Right kidney (tissue), 9 donors: ENCODE measurements around the gene TAS2R40.
"Not testable (repeated sequence)": the region's sequence is repeated elsewhere in the genome, so short reads cannot be mapped to it uniquely, and the experiment has no call there.

Experiments
- DNase-seq: peaks from one replicate; pipeline ENCODE4 v3.0.0-alpha.2; 2016
- long read RNA-seq, 8 donors: transcript quantifications; one replicate each; lab custom pipeline, GENCODE V29; 2026

Gene TAS2R40
- long read RNA-seq, donor 1: 0 reads
- long read RNA-seq, donor 2: 0 reads
- long read RNA-seq, donor 3: 0 reads
- long read RNA-seq, donor 4: 0 reads
- long read RNA-seq, donor 5: 0 reads
- long read RNA-seq, donor 6: 0 reads
- long read RNA-seq, donor 7: 0 reads
- long read RNA-seq, donor 8: 0 reads

- DNase-seq: no peak
Measured at GRCh38 chr7:143221737-143222136, at the start of gene TAS2R40. TAS2R40 (plus strand) TSS chr7:143222037; CDS start chr7:143222079, 42 bp downstream.

GRCh38 chr7:143172354-143172753 lies 49.5 kb upstream of the TAS2R40 start:
- no peak for DNase-seq

GRCh38 chr7:143176128-143176527 lies 45.7 kb upstream of the TAS2R40 start:
- no peak for DNase-seq

GRCh38 chr7:143177374-143178119 lies 44.3 kb upstream of the TAS2R40 start:
- no peak for DNase-seq

- not testable (repeated sequence) for DNase-seq
Measured at GRCh38 chr7:143180771-143181170, 41.1 kb upstream of the TAS2R40 start.

GRCh38 chr7:143181349-143181748 lies 40.5 kb upstream of the TAS2R40 start:
- DNase-seq: no peak

GRCh38 chr7:143183024-143183423 lies 38.8 kb upstream of the TAS2R40 start, which contains the start of gene TAS2R39:
TAS2R39 (plus strand) TSS chr7:143183419; CDS start chr7:143183419, 0 bp downstream.
- no peak for DNase-seq

- no peak for DNase-seq
Measured at GRCh38 chr7:143185551-143185950, 36.3 kb upstream of the TAS2R40 start.

- DNase-seq: no peak
Measured at GRCh38 chr7:143188994-143189393, 32.8 kb upstream of the TAS2R40 start.

GRCh38 chr7:143193880-143194279 lies 28.0 kb upstream of the TAS2R40 start:
- DNase-seq: no peak

GRCh38 chr7:143199040-143199439 lies 22.8 kb upstream of the TAS2R40 start:
- no peak for DNase-seq

- DNase-seq: no peak
Measured at GRCh38 chr7:143202161-143202560, 19.7 kb upstream of the TAS2R40 start.

GRCh38 chr7:143203386-143203785 lies 18.5 kb upstream of the TAS2R40 start:
- no peak for DNase-seq

- DNase-seq: no peak
Measured at GRCh38 chr7:143205560-143206293, 16.1 kb upstream of the TAS2R40 start.

- no peak for DNase-seq
Measured at GRCh38 chr7:143210541-143210940, 11.3 kb upstream of the TAS2R40 start.

- not testable (repeated sequence) for DNase-seq
Measured at GRCh38 chr7:143213478-143213877, 8.4 kb upstream of the TAS2R40 start.

GRCh38 chr7:143214789-143215679 lies 6.8 kb upstream of the TAS2R40 start:
- DNase-seq: peak; percentile 39

GRCh38 chr7:143216151-143216550 lies 5.7 kb upstream of the TAS2R40 start:
- no peak for DNase-seq

GRCh38 chr7:143216686-143217085 lies 5.2 kb upstream of the TAS2R40 start:
- no peak for DNase-seq

GRCh38 chr7:143217806-143218205 lies 4.0 kb upstream of the TAS2R40 start:
- no peak for DNase-seq

GRCh38 chr7:143221286-143221685 lies 551 bp upstream of the TAS2R40 start:
- no peak for DNase-seq

- DNase-seq: no peak
Measured at GRCh38 chr7:143222782-143223181, 945 bp downstream of the TAS2R40 start.
